Adipose tissue (tissue), 3 donors: ENCODE results near the gene B4GAT1. TPM values are rescaled to one million over a fixed set of nuclear protein-coding genes. Genes with fewer than 3 reads are reported as not detected.

ENCODE experiments used
- H3K27ac ChIP-seq: one replicate; pipeline ENCODE4 v1.5.1; 2013; ENCODE audit warnings: low read depth, low read length
- WGBS, 3 donors: extraction: QIAGEN DNeasy Blood & Tissue Kit; methylation state at CpG; one replicate each; pipeline ENCODE4 v1.1.7; 2013; 5-methylcytosine and 5-hydroxymethylcytosine counted together
- polyA plus RNA-seq, 3 donors: library from polyadenylated mRNA; stranded (reverse); fragments of 200-250 nt; gene quantifications; one replicate each; pipeline ENCODE4 v1.2.3, GENCODE V29; 2013
- donor health status: healthy with polysubstance abuse.
- donor health status: Bipolar disorder and iron deficiency.
- donor health status: healthy.

B4GAT1 gene
- polyA plus RNA-seq, 3 donors: 12.5 to 19.9 (median 17.9) TPM

DNA sequence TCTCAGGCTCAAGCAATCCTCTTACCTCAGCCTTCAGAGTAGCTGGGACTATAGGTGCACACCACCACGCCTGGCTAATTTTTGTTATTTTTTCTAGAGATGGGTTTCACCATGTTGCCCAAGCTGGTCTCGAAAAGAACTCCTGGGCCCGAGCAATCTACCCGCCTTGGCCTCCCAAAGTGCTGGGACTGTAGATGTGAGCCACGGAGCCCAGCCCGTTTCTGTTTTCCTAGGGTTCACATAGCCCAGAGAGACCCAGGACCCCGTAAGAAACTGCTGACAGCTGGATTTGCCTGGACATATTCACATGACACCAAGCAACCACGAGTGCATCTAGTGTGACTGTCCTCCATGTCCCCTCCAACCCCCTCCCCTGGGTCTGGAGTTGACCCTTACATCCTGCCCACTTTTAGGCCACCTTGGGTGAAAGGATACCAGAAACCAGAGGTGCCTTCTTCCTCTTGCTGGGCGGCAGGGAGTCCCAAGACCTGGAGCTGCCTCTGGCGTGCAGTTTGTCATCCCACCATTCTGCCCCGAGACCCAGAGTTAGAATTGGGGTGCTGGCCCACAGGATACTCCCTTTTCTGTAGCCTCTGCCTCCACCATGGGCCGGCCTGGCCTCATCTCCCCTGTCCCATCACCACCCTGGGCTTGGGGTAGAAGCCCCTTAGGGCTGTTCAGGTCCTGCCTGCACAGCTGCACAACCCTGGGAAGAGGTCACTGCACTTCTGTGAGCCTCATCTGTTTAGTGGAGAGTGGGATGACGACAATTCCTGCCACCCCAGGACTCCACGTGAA lies 7.5 kb downstream of the B4GAT1 start:
- no peak overlapping the region for H3K27ac ChIP-seq
- 80 to 82% (median 82%) methylated on average over 14 of the region's 14 CpGs for WGBS, 3 donors

DNA sequence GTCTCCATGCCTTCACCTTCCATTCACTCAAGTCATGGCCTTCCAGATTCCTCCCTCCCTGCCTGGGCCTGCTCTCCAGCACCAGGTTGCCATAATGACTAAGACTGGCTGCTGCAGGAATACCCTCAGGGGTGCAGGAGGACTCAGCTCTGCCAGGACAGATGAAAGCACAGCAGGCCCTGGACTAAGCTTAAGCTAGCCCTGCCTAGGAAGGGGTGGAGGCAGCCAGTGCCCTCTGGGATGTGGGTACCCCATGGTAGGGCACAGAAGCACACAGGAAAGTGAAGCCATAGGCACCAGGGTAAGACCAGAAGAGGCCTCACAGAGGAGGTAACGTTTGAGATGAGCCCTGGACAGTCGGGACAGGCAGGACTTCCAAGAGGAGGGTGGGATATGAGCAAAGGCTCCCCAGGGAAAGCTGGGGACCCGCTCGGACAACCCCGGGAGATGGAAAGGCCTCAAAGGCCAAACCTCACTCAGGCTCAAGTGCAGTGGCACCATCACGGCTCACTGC lies 8.2 kb downstream of the B4GAT1 start:
- no peak overlapping the region for H3K27ac ChIP-seq
- 87 to 93% (median 93%) methylated on average over 6 of the region's 6 CpGs for WGBS, 3 donors

DNA sequence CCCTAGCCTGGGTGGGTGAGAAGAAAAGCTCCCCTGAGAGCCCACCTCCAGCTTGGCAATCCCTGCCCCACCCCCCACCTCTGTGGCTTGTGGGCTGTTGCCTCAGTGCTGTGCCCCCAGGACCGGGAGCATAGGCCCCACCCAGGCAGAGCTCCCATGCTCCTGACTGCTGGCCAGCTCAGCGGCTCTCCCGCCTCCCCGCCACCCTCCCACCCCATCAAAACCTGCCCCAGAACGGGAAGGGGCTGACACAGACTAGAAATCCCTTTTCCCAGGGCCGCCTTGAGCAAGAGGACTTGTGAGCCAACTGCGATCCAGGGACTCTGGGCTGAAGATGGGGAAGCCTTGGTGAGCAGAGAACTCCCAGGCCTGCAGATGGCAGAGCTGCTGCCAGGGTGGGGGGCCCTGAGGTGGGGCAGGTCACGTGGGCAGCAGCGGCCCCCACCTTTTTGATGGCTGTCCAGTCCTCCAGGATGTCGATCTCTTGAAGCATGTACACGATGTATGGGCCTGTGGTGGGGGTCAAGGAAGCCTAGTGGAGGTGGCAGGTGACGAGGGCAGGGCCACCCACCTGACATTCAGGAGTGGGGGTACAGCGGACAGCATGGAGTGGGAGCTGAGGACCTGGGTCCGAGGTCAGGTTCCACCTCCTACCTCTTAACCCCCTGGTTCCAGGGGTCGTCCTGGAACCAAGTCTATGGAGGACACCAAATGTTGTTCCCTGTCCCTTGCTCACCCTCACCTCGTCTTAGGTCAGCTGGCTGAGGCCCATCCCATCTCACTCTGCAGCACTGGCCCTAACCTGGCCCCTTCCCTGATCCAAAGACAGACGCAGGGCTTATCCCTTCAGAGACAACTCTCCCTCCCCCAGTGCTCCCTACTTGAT lies 8.9 kb downstream of the B4GAT1 start:
- no peak overlapping the region for H3K27ac ChIP-seq
- WGBS, 3 donors: 82 to 87% (median 83%) methylated on average over 17 of the region's 17 CpGs

DNA sequence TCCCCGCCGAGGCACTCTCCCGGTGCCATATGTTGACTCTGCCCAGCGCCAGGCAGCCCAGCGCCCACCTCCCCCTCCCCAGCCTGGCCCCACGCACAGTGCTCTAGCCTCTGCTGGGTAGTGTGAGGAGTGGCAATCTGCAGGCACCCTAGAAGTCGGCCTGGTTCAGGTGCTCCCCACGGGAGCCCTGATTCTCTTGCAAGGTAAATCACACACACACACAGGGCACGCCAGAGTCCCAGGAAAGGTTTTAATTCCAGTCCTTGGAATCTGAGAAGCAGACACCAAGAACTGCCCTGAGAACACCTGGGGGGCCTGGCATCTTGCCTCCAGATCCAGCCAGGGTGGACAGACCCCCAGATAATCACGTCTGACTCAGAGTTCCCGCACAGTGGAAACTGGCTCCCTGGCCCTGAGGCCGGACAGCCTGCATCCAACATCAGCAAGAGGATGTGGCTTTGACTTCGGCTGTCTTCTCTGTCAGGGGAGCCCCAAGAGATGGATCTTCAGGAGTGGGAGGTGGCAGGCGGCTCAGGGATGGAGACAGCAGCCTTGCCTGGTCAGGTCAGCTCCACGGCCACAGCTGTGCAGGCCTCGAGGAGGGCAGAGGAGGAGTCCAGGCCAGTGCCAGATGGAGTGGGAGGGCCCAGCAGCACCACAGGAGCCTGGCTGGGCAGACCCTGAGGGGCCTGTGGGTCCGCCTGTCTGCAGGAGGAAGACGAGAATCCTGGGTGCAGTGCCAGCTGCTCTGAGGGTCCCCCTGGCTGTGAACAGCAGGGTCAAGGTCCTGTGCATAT lies 10.1 kb downstream of the B4GAT1 start:
- H3K27ac ChIP-seq: no peak overlapping the region
- 53 to 65% (median 61%) methylated on average over 18 of the region's 18 CpGs for WGBS, 3 donors

DNA sequence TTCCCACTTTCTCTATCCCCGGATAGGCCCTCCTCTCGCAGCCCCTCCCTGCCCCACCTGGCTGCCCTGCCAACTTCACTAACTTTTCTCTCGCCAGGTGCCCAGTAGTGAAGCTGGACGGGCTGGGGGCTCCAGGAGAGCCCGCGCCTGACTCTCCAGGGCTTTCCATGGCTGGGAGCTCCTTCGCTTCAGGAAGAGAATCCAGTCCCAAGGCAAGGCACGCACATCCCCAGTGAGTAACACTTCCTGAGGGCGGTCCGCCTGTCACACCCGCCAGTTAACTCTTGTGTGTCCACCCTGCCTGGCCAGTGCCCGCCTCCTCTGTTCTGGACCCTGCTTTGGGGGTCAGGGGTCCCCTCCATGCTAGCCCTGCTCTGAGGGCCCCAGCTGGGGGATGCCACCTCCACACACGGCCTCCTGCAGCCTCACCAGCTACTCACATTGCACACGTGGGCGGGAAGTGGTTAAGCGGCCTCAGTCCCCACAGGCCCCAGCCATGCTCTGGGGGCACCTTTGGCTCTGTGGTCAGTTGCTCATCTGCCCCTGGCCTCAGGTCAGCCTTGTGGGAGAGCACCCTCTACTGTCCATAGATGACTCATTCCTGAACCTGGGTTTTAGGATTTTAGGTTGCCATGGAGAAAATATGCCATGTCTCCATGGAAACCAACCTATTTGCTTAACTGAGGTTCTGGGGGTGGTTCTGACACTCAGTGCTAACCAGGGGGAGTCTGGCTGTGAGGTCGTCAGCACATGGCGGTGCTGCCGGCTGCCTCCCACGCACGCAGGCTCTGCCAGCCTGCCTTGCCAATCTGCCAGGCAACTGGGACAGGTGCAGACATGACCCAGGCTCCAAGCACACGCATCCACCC lies 11.0 kb downstream of the B4GAT1 start, which contains the start of gene RIN1:
Gene RIN1 (minus strand): TSS at position 201 of the 869 bp plus-strand sequence. CDS start 32 bp downstream, at position 169.
- WGBS, 3 donors: 11 to 15% (median 13%) methylated on average over 22 of the region's 22 CpGs
- no peak within 1 kb of the TSS for H3K27ac ChIP-seq

DNA sequence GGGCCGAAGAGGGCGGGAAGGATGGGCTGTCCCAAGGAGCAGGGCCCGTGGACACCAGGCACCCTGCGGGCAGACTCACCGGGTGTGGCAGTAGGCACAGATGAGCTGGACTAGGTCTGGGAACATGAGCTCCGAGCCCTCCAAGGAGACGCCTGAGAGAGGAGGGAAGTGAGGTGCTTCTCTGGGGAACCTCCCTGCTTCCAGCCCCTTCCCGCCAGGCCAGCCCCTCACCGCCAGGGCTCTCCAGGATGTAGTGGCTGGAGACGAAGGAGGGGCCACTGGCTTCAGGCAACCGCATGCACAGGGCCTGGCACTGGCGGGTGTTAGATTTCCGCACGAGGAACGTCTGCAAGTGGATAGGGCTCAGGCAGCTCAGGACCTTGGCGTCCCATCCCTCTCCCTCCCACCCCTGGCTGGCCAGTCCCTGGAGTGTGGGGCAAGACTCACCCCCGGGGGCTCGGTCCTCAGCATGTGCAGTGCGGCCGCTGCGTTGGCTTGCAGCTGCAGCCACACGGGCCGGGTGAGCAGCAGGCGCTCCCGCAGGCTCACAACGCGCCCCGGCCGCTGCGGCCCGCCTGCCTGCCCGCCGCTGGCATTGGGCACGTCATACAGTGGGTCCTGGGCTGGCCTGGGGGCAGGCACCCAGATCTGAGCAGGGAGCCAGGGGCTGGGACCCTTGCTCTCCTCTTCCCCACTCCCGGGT lies 11.7 kb downstream of the B4GAT1 start:
- H3K27ac ChIP-seq: no peak overlapping the region
- WGBS, 3 donors: 7 to 16% (median 9%) methylated on average over 33 to 35 of the region's 35 CpGs

DNA sequence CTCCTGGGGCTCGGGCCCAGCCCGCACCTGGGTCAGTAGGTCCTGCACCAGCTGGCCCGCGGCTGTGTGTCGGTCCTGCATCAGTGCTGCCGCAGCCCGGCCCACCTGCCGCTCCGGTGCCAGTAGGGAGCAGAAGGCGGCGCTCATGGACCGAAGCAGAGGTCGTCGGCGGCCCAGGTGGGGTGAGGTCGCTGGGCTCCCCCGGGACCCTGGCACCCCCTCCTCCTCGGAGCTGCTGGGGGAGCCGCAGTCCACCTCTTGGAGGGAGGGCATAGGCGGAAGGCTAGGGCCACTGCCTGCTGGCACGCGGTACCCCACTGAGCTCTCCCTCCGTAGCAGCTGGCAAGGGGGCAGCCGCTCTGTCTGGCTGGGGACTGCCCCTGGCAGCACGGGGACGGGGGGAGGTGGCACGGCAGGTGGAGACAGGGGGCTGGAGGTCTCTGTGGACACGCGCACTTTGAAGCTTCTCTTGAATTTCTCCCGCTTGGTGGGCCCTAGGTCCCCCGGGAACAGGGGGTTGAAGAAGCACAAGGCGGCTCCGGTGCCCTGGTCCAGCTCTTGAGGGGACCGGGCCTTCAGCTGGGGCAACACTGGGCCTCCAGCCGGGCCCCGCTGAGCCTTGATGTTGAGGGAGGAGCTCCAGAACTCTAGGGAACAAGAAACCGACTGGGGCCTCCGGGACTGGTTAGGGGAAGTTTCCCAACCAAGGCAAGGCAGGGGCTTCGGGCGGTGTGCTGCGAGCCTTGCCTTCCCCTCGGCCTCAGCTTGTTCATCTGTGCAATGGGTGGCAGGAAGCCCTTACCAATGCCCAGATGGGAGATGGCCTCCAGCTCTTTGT lies 12.6 kb downstream of the B4GAT1 start:
- H3K27ac ChIP-seq: no peak overlapping the region
- 74 to 86% (median 75%) methylated on average over 39 to 42 of the region's 42 CpGs for WGBS, 3 donors

DNA sequence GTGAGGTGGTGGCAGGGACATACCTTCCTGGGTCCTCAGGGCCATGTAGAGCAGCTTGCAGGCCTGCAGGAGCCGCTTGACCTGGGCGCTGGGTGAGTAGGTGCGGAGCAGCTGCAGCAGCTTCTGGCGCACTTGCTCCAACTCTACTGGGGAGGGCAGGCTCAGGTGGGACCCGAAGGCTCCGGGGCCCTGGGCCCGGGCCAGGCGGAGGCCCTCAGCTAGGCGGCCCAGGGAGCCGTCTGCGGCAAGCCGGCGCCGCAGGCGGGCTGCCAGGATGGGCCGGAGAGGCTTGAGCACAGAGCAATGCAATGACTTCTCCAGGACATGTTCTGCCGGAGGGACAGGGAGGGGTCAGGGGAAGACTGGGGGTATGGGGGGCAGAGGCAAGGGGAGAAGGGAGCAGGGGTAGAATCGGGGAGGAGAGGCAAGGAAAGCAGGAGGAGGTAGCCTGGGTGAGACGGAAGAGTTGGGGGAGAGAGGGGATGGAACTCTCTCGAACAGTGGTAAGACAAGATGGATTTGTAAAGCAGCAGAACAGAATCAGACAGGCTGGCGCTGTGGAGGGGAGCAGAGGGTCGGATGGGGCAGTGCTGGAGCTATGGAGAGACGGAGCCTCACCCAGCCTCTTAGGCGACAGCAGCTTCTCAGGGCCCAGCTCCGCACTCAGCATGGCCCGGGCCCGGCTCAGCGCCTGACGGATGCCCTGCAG lies 13.4 kb downstream of the B4GAT1 start:
- H3K27ac ChIP-seq: no peak overlapping the region
- WGBS, 3 donors: 82 to 89% (median 85%) methylated on average over 29 of the region's 29 CpGs

DNA sequence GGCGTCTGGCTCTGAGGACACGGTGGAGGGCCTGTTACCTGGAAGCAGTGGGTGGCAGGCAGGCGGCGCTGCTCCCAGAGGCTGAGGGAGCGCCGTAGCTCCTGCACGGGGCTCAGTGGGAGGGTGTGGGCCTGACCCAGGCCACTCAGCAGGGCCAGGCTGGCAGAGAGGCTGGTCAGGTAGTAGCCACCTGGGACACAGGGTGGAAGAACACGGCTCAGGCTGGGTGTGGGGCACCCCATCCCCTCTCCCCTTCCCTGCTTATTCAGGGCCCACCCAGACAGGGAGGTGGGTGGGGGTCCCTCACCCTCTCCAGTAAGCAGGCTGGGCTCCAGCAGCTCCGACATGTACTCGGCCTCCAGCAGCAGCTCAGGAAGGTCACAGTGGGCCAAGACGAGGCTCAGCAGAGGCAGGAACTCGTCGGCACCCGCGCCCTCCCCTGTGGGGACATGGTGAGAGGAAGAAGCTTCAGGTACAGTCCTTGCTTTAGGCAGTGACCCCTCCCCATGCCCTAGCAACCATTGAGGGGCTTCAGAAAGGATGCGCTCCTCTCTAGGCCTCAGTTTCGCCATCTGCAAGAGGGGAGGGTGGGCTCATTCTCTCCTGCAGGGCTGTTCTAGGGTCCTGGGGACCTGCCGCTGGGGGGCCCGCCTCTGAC lies 14.1 kb downstream of the B4GAT1 start:
- 91 to 93% (median 91%) methylated on average over 17 to 19 of the region's 19 CpGs for WGBS, 3 donors

DNA sequence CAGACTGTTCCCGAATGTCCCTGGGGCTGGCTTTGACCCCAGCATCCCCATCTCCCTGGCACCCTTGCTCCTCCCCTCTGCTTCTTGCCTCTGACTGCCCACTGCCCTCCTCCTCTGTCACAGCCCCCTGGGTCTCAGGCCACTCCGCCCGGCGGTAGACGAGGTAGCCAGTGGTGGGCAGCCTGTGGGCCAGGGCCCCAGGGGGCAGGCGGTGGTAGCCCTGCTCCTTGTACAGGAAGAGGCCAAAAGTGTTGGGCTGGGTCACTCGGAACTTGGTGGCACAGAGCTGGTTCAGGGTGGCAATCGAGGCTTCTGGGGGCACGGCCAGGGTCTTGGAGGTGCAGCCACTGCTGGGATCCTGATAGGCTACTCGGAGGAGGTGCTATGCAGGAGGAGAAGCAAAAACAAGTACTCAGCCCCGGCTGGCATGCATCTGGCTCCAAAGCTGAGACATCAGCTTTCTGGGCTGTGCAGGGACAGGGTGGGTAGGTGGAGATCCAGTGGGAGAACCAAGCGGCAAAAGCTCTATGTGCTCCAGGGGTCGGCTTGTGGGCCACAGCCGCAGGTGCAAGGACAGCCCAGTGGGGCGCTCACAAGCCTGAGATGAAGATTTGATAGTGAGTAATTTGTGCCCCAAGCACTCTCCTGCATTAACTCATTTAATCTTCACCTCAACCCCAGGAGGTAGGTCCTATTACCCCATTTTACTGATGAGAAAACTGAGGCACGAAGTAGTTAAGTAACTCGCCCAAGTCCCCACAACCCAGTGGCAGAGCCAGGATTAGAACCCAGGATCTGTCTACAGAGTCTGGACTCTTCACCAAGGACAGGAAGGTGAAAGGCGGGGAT lies 14.8 kb downstream of the B4GAT1 start:
- WGBS, 3 donors: 83 to 86% (median 84%) methylated on average over 16 to 18 of the region's 18 CpGs
- no peak overlapping the region for H3K27ac ChIP-seq

More for the DNA sequence above, 14.1 kb downstream of the B4GAT1 start:
- H3K27ac ChIP-seq: no peak overlapping the region

DNA sequence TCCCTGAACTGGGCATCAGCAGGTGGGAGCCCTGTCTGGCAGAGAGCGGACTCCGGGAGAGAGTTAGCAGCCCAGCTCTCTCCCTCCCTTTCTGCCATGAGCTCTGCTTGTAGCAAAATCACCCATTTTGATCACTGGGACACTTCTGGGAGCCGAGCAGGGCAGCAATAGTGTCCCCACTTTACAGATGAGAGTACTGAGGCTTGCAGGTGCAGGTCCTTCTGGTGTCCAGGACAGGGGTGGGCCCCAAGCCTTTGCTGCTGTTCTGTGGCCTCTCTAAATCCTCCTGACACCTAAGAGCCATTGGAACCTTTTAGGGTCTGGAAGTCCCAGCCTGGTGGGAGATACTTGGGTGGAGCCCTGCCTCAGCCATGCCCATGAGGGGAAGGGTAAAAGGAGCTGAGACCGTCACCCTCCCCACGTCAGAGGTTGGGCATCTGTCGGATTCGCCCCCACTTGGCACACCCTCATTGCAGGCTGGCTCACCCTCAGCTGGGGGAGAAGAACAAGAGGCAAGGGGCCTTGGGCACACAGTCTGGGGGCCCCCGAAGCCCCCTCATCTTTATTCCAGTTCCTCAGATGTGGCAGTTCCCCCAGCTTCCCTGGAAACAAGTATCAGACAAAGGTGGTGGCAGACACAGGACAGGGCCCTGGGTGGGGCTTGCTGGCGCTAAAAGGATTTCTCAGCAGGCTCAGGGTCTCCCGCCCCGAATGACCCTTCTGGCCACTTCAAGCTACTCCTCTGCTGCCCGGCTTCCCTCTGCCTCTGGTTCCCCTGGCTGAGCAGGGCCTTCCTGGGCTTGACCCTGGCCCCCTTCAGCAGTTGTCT lies 15.7 kb downstream of the B4GAT1 start:
- 87 to 93% (median 92%) methylated on average over 12 of the region's 12 CpGs for WGBS, 3 donors
- H3K27ac ChIP-seq: no peak overlapping the region

DNA sequence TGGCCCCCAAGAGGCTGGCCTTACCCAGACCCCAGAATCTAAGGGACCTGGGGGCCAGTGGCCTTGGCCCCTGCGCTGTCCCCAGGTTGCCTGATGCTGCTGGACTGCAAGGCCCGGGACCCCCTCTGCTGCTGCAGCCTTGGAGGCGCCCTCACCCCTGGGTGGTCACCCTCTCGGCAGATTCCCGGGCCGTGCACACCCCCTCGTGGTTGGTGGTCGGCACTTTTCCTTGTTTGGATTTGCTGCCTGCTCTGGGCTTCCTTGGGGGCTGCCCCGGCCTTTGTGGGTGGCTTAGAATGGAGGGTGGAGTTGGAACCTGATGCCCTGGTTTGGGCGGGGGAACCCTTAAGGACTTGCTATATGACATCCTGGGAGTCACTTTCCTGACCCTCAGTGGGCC lies 16.5 kb downstream of the B4GAT1 start:
- H3K27ac ChIP-seq: no peak overlapping the region
- WGBS, 3 donors: 59 to 72% (median 63%) methylated on average over 10 of the region's 10 CpGs

DNA sequence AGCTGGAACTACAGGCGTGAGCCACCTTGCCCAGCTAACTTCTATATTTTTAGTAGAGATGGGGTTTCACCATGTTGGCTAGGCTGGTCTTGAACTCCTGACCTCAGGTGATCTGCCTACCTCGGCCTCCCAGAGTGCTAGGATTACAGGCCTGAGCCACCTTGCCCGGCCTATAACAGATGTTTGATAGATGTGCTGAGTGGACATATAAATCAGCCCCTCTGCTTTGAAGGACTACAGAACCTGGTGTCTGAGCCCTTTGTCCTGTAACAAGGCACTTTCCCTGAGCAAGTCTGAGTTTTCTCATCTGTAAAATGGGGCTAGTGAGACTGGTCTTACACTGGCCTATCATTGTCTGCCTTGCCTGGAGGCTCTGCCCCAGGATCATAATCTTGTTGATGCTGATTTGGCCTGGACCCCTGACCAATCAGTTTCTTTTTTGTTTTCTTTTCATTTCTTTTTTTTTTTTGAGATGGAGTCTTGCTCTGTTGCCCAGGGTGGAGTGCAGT lies 18.2 kb downstream of the B4GAT1 start:
- 80 to 90% (median 89%) methylated on average over 3 of the region's 3 CpGs for WGBS, 3 donors
- no peak overlapping the region for H3K27ac ChIP-seq
